Activated T-cell treated with anti-CD3 and anti-CD28 coated beads, Interleukin-2, amount 50 U/mL, for 72 hours (primary cell): ENCODE measurements around the gene TGOLN2. TPM values are rescaled to one million over a fixed set of nuclear protein-coding genes. Genes with fewer than 3 reads are reported as not detected.
A peak's percentile ranks its signal among the peaks of the same experiment; 100 is the strongest.

ENCODE experiments used
- ATAC-seq, 2 donors: fragments of 150-1000 bp; cut with Tn5 transposase; replicated peaks in 1 of 2; 2 replicates each; pipeline ENCODE4 v1.10.0; 2021; ENCODE audit warnings: moderate library complexity in 2 of 2, mild to moderate bottlenecking in 1 of 2
- DNase-seq, 2 donors: peaks; one replicate each; pipeline ENCODE4 v3.0.0; 2021 to 2022; ENCODE audit warnings: mixed read lengths in 1 of 2
- H3K27ac Mint-ChIP-seq: one replicate; pipeline ENCODE4 v1.8.0; 2022; ENCODE audit warnings: mild to moderate bottlenecking, moderate library complexity, mixed read lengths
- H3K27me3 Mint-ChIP-seq: one replicate; pipeline ENCODE4 v1.8.0; 2022; ENCODE audit warnings: low read depth, mixed read lengths
- H3K36me3 Mint-ChIP-seq, 2 donors: one replicate each; pipeline ENCODE4 v1.8.0; 2022; ENCODE audit warnings: mixed read lengths in 2 of 2, mild to moderate bottlenecking in 1 of 2; ENCODE audit not compliant: insufficient read depth in 2 of 2
- H3K4me1 Mint-ChIP-seq: one replicate; pipeline ENCODE4 v1.8.0; 2022; ENCODE audit warnings: low read depth, mixed read lengths
- H3K4me3 Mint-ChIP-seq, 2 donors: one replicate each; pipeline ENCODE4 v1.8.0; 2022; ENCODE audit warnings: mild to moderate bottlenecking in 2 of 2, mixed read lengths in 2 of 2, moderate library complexity in 2 of 2
- H3K9me3 Mint-ChIP-seq, 2 donors: one replicate each; pipeline ENCODE4 v1.8.0; 2022; ENCODE audit warnings: mixed read lengths in 2 of 2
- total RNA-seq, 2 donors: library from RNA; stranded (reverse); gene quantifications; one replicate each; pipeline ENCODE4 v1.2.3, GENCODE V29; 2022

Gene TGOLN2
- total RNA-seq, 2 donors from 2014 or later = 102 to 106 TPM

DNA sequence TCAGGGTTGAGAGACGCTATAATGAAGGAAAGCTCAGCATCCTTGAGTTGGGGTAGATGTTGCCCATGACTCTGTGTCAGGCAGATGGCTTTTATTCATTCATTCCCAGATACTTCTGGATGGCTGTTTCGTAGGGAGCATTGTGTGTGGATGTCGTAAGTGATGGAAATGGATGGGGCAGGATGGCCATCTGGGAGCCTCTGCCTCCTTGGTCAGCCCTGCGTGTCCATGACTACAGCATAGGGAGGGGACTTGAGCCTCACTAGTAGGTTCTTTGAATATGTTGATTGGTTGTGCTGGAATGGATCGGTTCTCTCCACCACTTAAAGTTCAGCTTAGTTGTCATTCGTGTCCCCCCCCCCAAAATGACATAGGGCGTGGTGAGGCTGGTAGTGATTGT is 44.9 kb downstream of the TGOLN2 start:
- Mint-ChIP-seq H3K36me3 (no peaks in the 10 kb centered on the region), H3K9me3 (no peaks in the 10 kb centered on the region), H3K4me1 (peaks cover 11% of the 10 kb centered on the region), H3K27ac (no peak overlapping the region), H3K27me3 (no peaks in the 10 kb centered on the region), H3K4me3 (no peak overlapping the region)
- DNase-seq (no peak), ATAC-seq (no peak)

GRCh38 chr2:85281553-85281952 is 46.2 kb downstream of the TGOLN2 start:
- Mint-ChIP-seq H3K27ac (no peak overlapping the region), H3K27me3 (no peaks in the 10 kb centered on the region), H3K9me3 (no peaks in the 10 kb centered on the region), H3K4me1 (peaks cover 5% of the 10 kb centered on the region), H3K4me3 (no peak overlapping the region), H3K36me3 (no peaks in the 10 kb centered on the region)
- no peak for ATAC-seq
- DNase-seq = no peak

DNA sequence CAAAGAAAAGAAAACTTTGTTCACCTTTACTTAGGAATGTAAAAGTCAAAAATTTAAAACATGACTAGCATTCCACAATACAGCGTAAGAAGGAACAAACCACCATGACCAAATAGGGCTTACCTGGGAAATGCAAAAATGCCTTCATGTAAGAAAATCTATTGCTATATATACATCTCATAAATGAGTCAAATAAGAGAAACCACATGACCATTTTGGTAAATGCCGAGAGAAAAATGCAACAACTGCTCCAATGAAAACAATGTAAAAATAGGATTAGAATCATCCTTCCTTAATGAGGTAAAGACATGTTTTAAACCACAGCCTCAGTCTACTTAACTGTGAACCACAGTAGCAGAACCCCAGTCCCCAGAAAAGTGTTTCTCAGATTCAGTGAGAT is 49.4 kb downstream of the TGOLN2 start:
- DNase-seq (no peak), ATAC-seq (no peak)
- Mint-ChIP-seq H3K4me3 (no peak overlapping the region), H3K9me3 (no peaks in the 10 kb centered on the region), H3K4me1 (no peaks in the 10 kb centered on the region), H3K27me3 (no peaks in the 10 kb centered on the region), H3K36me3 (no peaks in the 10 kb centered on the region), H3K27ac (no peak overlapping the region)

DNA sequence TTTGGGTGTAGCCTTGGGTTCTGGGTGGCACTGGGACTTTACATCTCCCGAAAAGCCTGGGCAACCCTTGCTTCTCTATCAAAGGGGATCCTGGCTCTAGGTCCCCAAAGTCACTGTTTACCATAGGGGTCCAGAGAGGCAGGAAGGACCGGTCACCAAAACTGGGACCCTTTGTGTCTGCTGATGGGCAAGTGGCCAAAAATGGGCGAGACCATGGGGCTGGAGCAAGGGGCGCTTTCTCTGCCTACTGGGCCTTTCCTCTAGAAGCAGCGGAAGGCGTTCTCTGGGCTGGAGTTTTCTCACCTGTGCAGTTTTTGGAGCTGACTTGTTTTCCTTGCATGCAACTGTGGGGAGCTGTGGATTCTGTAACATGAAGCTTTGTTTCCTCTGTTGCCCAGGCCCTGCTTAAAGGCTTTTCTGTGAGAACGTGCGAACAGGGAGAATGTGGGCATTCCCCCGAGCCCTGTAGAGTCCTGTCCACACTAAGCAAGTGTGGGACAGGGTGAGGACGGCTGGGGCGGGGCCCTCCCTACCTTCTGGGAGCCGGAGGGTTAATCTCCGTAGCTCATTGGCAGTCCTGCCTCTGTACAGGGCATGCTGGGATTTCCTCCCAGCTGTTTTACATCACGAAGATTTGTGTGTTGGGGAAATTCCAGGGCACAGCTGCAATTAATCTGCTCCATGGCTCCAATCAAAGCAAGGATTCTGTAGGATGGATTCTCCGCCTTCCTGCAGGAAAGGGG is 50.2 kb downstream of the TGOLN2 start:
- Mint-ChIP-seq H3K4me3 (no peak overlapping the region), H3K27me3 (peaks cover 3% of the 10 kb centered on the region), H3K36me3 (no peaks in the 10 kb centered on the region), H3K4me1 (no peaks in the 10 kb centered on the region), H3K9me3 (no peaks in the 10 kb centered on the region), H3K27ac (no peak overlapping the region)
- DNase-seq (no peak), ATAC-seq (no peak)

GRCh38 chr2:85276571-85277118 is 51.1 kb downstream of the TGOLN2 start:
- ATAC-seq = no peak
- Mint-ChIP-seq H3K4me1 (no peaks in the 10 kb centered on the region), H3K27ac (no peak overlapping the region), H3K27me3 (peaks cover 5% of the 10 kb centered on the region), H3K4me3 (no peak overlapping the region), H3K36me3 (no peaks in the 10 kb centered on the region), H3K9me3 (no peaks in the 10 kb centered on the region)
- no peak for DNase-seq

- Mint-ChIP-seq H3K4me3 (no peak overlapping the region), H3K36me3 (no peaks in the 10 kb centered on the region), H3K27me3 (peaks cover 5% of the 10 kb centered on the region), H3K9me3 (no peaks in the 10 kb centered on the region), H3K4me1 (no peaks in the 10 kb centered on the region), H3K27ac (no peak overlapping the region)
- DNase-seq (no peak), ATAC-seq (no peak)
Observed at GRCh38 chr2:85275984-85276540, 51.7 kb downstream of the TGOLN2 start.

DNA sequence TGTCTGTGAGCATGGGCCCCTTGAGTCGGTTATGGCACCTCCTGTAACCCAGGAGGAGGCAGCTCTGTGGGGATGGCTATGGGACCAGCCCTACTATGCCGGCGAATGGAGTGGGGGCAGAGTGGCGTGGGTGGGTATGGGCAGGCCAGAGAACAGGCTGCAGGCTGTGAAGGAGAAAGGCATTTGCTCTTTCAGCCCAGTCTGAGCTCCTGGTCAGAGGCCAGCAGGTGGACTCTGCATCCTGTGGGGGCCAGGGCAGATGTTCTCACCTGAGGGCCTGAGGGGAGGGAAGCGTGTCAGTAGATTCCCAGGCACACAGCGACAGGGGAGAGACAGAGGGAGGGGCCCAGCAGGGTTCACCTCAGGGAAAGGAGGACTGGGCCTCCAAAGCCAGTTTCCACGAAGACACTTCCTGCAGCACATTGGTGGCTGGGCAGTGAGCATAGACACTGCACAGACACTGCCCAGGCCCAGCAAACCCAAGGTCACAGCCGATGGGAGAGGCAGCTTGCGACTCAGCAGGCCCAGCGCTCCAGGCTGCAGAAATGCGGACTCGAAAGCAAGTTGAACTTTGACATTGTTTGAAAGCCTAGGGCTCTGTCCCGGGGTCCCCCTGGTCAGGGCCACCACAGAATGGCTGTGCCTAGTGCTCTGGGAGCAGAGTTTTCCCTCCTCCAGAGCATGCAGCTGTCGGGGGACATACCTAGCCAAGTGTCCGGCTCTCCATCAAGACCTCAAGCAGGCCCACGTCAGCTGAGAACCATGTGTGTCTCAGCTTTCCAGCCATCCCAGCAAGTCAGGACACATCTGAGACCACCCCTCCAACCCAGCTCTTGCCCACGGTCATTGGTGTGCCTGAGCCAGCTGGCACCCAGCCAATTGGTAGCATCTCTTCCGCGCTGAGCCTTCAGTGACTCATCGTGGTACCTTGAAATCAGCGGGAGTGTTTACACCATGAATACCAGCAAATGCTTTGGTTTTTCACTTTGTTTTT is 53.8 kb downstream of the TGOLN2 start:
- H3K4me1 Mint-ChIP-seq = no peaks in the 10 kb centered on the region
- H3K4me3 Mint-ChIP-seq = no peak overlapping the region
- no peaks in the 10 kb centered on the region for H3K9me3 Mint-ChIP-seq
- no peak for ATAC-seq
- peak in 1 of 2 donors; percentile 9 for DNase-seq
- peaks cover 5% of the 10 kb centered on the region for H3K27me3 Mint-ChIP-seq
- no peaks in the 10 kb centered on the region for H3K36me3 Mint-ChIP-seq
- H3K27ac Mint-ChIP-seq = no peak overlapping the region

DNA sequence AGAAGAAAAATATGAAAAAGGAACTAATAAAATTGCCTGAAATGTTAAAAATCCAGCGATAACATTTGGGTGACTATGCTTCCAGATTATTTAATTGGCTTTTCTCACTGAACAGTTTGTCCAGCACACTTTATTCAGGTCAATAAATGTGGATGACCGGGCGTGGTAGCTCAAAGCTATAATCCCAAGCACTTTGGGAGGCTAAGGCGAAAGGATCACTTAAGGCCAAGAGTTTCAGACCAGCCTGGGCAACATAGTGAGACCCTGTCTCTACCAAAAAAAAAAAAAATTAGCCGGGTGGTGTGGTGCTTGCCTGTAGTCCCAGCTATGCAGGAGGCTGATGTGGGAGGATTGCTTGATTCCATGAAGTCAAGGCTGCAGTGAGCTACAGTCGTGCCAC is 55.4 kb downstream of the TGOLN2 start:
- Mint-ChIP-seq H3K27me3 (peaks cover 5% of the 10 kb centered on the region), H3K27ac (no peak overlapping the region), H3K36me3 (no peaks in the 10 kb centered on the region), H3K4me1 (no peaks in the 10 kb centered on the region), H3K9me3 (no peaks in the 10 kb centered on the region), H3K4me3 (no peak overlapping the region)
- no peak for DNase-seq
- ATAC-seq = no peak

DNA sequence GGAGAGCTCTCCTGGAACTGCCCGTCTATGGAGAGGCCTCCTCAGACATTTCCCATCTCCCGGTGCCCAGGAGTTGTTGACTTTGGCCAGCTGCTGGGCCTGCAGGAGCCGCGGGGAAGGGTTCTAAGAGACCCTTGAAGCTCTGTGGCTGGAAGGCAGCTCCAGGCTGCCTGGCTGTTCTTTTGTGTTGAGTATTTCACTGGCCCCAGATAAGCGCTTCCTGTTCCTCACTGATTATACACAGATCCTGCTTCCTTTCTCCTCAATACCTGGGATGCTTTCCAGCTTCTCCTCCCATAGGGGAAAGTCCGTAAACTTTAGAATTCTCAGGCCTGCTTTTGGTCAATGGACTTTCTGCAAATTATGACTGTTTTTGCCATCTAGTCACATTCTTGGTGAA is 57.8 kb downstream of the TGOLN2 start:
- Mint-ChIP-seq H3K4me1 (no peaks in the 10 kb centered on the region), H3K36me3 (no peaks in the 10 kb centered on the region), H3K27ac (no peak overlapping the region), H3K9me3 (no peaks in the 10 kb centered on the region), H3K27me3 (peaks cover 5% of the 10 kb centered on the region), H3K4me3 (no peak overlapping the region)
- no peak for DNase-seq
- no peak for ATAC-seq

Other genes starting within 250 kb of the TGOLN2 start
- under 1 TPM; 0.07 to 0.16 TPM for gene TCF7L1, start 194.6 kb downstream of the TGOLN2 start, total RNA-seq
- 10 to 100 TPM; 26.8 to 31.8 TPM for gene RETSAT, start 26.5 kb upstream of the TGOLN2 start, total RNA-seq
- 10 to 100 TPM; 19.3 to 23.7 TPM for gene ELMOD3, start 26.8 kb upstream of the TGOLN2 start, total RNA-seq
- gene CAPG, start 82.4 kb upstream of the TGOLN2 start, total RNA-seq = 10 to 100 TPM; 58.4 to 83.6 TPM
- 1 to 10 TPM; 3.2 to 4.0 TPM for gene SH2D6, start 90.7 kb upstream of the TGOLN2 start, total RNA-seq
- gene MAT2A, start 211.2 kb upstream of the TGOLN2 start, total RNA-seq = 100 to 1,000 TPM; 253 to 255 TPM
- 10 to 100 TPM; 17.8 to 20.3 TPM for gene GGCX, start 233.5 kb upstream of the TGOLN2 start, total RNA-seq
- gene VAMP8, start 249.6 kb upstream of the TGOLN2 start, total RNA-seq = 10 to 100 TPM; 85.0 to 89.5 TPM